NCI-H748 (cell line): ENCODE data around the gene USF3.

Source experiments
- DNase-seq: peaks from one replicate; lab custom pipeline; 2025; ENCODE audit not compliant: unreplicated experiment; lab: John Stamatoyannopoulos, UW

USF3 gene

DNA sequence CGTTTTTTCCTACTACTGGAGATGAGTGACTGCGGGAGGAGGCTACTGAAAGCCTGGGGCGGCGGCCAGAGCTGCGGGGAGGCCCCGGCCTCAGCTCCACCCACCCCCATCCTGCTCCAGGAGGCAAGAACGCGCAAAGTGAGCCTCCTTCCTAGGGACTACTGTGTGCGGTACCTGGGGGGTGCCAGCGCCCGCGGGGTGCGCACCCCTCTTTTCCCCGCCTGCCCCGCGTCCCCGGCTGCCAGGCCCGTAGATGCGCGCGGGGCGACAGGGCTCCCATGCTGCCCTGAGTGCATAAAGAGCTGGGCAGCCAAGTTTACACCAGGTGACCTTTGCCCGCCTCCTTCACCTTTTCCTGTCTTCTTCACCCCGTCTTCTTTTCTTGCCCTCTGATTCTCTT lies 2.5 kb upstream of the USF3 start:
- DNase-seq, result no peak

GRCh38 chr3:113698213-113698742 lies 1.8 kb upstream of the USF3 start:
- DNase-seq, result no peak

DNA sequence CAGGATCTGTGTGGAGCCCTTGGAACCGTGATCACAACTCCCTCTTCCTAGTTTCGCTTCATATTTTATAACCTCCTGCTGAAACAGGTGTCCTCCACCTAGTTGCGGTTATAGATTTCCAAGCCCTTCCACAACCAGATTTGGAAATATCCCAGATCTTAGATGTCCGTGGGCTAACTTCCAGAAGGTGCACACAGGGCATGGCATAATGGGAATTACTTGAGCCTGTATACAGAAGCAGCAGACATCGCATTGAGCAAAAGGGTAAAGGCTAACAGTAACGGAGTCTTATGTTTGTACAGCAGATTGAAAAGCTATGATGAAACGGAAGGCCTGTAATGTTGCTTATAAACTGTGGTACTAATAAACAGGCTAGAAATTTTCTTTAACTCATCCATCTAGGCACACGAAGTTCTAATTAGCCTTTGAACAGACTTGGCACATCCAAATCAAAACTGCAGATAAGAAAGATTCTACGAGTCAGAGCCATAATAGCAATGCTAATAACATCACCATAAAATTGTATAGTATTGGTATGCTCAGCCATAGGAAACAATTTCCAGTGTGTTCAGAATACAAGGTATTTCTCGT lies 1.2 kb upstream of the USF3 start:
- DNase-seq, result no peak

DNA sequence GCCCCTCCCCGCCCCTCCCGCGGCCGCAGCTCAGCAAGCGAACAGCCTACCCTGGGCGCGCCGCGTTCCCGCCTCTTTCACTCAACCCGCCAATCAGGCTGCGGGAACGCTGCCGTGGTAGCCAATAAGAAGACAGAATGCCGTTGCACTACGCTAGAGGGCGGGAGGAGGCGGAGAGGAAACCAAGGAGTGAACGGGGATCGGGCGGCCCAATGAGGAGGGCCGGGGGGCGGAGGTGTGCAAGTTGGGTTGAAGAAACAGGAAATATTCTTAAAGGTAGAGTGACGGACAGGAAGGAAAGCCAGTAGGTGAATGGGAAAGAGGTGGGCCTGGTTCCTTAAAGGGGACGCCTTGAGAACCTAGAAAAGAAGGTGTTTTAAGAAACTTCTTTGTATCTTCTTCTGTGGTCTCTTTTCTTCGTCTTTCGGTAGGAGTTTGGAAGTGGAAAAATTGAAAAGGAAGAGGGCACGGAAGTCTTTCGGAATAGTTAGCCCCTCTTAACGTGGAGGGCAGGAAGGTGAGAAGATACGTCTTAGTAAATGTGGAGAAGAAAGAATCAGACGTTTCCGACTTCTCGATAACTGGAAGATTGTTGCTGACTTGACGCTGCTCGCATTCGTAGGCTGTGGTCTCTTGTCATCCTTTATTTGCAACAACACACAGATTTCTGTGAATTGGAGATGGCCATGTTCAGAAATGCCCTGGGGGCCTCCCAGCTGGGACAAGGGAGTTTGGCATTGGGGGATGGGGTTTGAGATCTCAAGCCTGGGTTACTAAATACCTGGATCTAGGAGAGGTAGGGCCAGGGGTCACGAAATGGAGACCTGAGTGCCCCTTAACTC lies 437 bp upstream of the USF3 start:
- peak; percentile 97 for DNase-seq

DNA sequence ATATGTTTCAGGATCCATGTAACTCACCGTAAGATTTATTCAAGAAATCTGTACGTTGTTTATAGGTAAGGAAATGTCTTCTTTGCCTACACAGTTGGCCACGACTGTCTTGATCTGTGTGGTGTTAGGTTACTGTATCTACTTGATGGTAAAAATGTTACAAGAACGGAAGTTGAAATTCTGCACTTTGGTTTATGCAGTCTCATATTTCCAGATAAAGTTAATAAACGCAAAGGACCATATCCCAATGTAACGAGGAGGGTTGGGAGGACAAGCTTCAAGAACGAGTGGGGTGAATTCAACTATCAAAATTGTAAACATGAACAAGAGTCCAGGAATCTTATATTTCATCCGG lies 1.0 kb downstream of the USF3 start:
- peak; percentile 1 for DNase-seq

DNA sequence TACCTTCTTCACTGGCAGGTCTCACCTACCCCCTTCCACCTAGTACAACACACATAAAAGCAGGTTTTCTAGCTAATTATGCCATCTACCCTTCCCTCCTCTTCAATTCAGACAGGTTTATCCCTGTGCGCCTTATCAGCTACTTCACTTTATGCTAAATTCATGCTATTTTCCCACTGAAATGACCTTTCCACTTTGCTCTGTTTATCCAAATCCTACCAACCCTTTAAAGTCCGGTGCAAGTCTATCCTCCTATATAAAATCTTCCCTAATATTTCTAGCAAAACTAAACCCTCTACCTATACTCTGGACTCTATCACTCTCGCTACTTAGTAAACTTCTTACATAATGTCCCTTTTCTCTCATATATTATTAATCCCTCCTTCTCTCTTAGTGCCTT lies 6.0 kb downstream of the USF3 start:
- DNase-seq, result no peak

GRCh38 chr3:113685956-113686721 lies 10.3 kb downstream of the USF3 start:
- no peak for DNase-seq

- DNase-seq, result no peak
Observed at GRCh38 chr3:113685124-113685523, 11.3 kb downstream of the USF3 start.

DNA sequence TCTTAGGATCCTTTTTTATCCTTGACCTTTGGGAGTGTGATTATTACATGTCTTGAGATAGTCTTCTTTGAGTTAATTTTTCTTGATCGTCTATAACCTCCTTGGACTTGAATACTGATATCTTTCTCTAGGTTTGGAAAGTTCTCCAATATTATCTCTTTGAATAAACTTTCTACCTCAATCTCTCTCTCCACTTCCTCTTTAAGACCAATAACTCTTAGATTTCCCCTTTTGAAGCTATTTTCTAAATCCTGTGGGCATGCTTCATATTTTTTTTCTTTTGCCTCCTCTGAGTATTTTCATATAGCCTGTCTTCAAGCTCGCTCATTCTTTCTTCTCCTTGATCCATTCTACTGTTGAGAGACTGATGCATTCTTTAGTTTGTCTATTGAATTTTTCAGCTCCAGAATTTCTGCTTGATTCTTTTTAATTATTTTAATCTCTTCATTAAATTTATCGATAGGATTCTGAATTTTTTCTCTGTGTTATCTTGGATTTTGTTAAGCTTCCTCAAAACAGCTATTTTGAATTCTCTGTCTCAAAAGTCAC lies 12.1 kb downstream of the USF3 start:
- DNase-seq, result no peak

DNA sequence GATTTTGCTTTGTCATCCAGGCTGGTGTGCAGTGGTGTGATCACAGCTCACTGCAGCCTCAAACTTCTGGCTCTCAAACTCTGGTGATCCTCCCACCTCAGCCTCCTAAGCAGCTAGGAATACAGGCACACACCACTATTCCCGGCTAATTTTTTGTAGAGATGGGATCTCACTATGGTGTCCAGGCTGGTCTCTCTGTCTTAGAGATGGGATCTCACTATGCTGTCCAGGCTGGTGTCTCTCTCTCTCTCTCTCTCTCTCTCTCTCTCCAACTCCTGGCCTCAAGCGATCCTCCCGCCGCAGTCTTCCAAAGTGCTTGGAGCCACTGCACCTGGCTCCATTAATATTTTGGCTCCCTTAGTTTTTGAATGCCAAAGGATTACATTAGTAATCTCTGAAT lies 17.7 kb downstream of the USF3 start:
- no peak for DNase-seq

GRCh38 chr3:113677737-113678136 lies 18.7 kb downstream of the USF3 start:
- DNase-seq, result no peak

DNA sequence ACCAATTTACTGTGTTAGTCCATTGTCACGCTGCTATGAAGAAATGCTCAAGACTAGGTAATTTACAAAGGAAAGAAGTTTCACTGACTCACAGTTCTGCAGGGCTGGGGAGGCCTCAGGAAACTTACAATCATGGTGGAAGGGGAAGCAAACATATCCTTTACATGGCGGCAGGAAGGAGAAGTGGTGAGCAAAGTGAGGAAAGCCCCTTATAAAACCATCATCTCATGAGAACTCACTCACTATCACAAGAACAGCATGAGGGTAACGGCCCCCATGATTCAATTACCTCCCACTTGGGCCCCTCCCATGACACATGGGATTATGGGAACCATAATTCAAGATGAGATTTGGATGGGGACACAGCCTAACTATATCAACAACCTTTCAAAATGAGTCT lies 20.2 kb downstream of the USF3 start:
- no peak for DNase-seq

DNA sequence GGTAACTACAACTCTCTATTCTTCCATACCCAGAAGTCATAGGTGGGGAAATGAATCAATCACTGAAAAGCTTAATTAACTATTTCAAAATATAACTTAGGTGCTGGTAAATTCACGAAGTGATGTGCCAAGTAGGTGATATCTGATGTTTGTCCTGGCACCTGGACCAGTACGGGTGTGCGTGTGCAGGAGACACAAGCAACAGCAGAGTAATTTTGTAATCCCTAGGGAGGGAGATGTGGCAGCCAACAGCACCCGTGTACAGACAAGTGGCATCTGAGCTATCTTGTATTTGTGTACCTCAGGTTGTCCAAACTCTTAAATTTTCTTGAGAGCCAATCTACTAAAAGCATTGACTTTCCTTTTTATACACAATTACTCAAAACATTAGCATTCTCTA lies 22.8 kb downstream of the USF3 start:
- no peak for DNase-seq

- no peak for DNase-seq
Observed at GRCh38 chr3:113668015-113668414, 28.4 kb downstream of the USF3 start.

- DNase-seq, result no peak
Observed at GRCh38 chr3:113664523-113665094, 31.8 kb downstream of the USF3 start.

GRCh38 chr3:113663761-113664160 lies 32.7 kb downstream of the USF3 start:
- no peak for DNase-seq

GRCh38 chr3:113663324-113663750 lies 33.1 kb downstream of the USF3 start:
- DNase-seq, result no peak

DNA sequence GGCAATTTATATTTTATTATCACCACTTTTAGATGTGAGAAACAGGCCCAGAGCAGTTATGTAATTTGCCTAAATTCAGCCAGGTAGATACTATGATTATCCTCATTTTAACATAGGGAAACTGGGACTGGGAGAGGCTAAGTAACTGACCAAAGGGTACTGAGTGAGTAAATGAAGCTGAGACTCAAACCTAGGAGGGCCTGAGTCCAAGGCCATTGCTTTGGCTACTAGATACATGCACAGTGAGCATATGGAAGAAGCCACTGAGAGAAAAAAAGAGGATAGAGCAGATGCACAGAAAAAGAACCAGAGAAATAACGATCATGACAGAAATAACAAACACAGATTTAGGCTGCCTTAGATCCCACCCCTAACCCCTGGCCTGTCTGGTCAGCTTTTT lies 33.6 kb downstream of the USF3 start:
- DNase-seq, result no peak

DNA sequence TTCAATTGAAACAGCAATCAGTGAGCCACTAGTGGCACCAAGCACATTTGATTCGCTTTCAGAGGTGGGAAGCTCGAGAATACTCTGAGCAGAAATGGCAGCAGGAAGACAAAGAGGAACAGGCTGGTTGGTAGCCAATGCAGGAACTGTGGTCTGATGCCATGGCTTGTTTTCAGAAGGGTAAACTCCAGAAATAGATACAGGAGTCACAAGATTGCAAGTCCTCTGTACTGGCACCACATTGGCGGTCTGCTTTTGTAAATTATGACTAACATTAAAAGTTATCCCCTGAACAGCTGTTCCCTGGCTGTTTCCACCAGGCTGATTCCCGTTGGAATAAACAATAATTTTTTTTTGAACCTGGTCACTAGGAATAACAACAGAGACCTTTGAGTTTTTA lies 35.5 kb downstream of the USF3 start:
- DNase-seq, result no peak

- DNase-seq, result no peak
Observed at GRCh38 chr3:113660458-113660857, 36.0 kb downstream of the USF3 start.

- DNase-seq, result no peak
Observed at GRCh38 chr3:113659996-113660395, 36.4 kb downstream of the USF3 start.
